Hepatocyte (in vitro differentiated cells): ENCODE data around the gene BRINP2. TPM values are rescaled to one million over a fixed set of nuclear protein-coding genes. Genes with fewer than 3 reads are reported as not detected.

Source experiments
- DNase-seq: peaks from one replicate; pipeline ENCODE4 v3.0.0-alpha.2; 2016; ENCODE audit warnings: low spot score
- H2AFZ ChIP-seq: fragments of 200-600 bp; sonication (generic); 2 replicates; pipeline ENCODE4 v1.6.0; 2016; ENCODE audit warnings: antibody characterized with exemption, mild to moderate bottlenecking
- H3K27ac ChIP-seq: fragments of 200-600 bp; sonication (generic); 2 replicates; pipeline ENCODE4 v1.5.1; 2016; ENCODE audit warnings: mild to moderate bottlenecking
- H3K27me3 ChIP-seq: fragments of 200-600 bp; sonication (generic); 2 replicates; pipeline ENCODE4 v1.6.1; 2016
- H3K36me3 ChIP-seq: fragments of 200-600 bp; sonication (generic); replicated peaks from 2 replicates; pipeline ENCODE4 v1.5.1; 2016; ENCODE audit warnings: low read depth; ENCODE audit not compliant: insufficient read depth
- H3K4me1 ChIP-seq: fragments of 200-600 bp; sonication (generic); 2 replicates; pipeline ENCODE4 v1.5.1; 2016; ENCODE audit warnings: mild to moderate bottlenecking, moderate library complexity; ENCODE audit not compliant: insufficient read depth
- H3K4me2 ChIP-seq: fragments of 200-600 bp; sonication (generic); 2 replicates; pipeline ENCODE4 v1.6.0; 2016
- H3K4me3 ChIP-seq: fragments of 200-600 bp; sonication (generic); 2 replicates; pipeline ENCODE4 v1.5.1; 2016; ENCODE audit warnings: mild to moderate bottlenecking
- H3K79me2 ChIP-seq: fragments of 200-600 bp; sonication (generic); 2 replicates; pipeline ENCODE4 v1.6.0; 2017; ENCODE audit warnings: mild to moderate bottlenecking
- H3K9me2 ChIP-seq: fragments of 200-600 bp; sonication (generic); replicated peaks from 2 replicates; pipeline ENCODE4 v1.6.0; 2017; ENCODE audit warnings: mild to moderate bottlenecking; ENCODE audit not compliant: insufficient read depth
- H3K9me3 ChIP-seq: fragments of 200-600 bp; sonication (generic); 2 replicates; pipeline ENCODE4 v1.5.1; 2016; ENCODE audit warnings: low read depth, mild to moderate bottlenecking
- H4K20me1 ChIP-seq: fragments of 200-600 bp; sonication (generic); 2 replicates; pipeline ENCODE4 v1.6.0; 2016; ENCODE audit warnings: mild to moderate bottlenecking; ENCODE audit not compliant: insufficient read depth, poor library complexity, severe bottlenecking
- CTCF ChIP-seq: fragments of 200-600 bp; sonication (generic); IDR thresholded peaks from 2 replicates; pipeline ENCODE4 v1.5.1; 2016; ENCODE audit warnings: antibody characterized with exemption, mild to moderate bottlenecking; ENCODE audit not compliant: poor library complexity
- EZH2 ChIP-seq: fragments of 200-600 bp; sonication (generic); IDR thresholded peaks from 2 replicates; pipeline ENCODE4 v1.6.1; 2016; ENCODE audit warnings: antibody characterized with exemption, mild to moderate bottlenecking, borderline replicate concordance
- EZH2phosphoT487 ChIP-seq: fragments of 200-600 bp; sonication (generic); IDR thresholded peaks from one replicate; pipeline ENCODE4 v1.6.1; 2018; ENCODE audit warnings: antibody characterized with exemption, mild to moderate bottlenecking, low read depth, moderate library complexity; ENCODE audit not compliant: unreplicated experiment, severe bottlenecking
- WGBS: methylation state at CpG from one replicate; pipeline ENCODE4 v1.1.6; 2016; ENCODE audit warnings: low lambda C conversion rate; ENCODE audit errors: missing lambda C conversion rate; 5-methylcytosine and 5-hydroxymethylcytosine counted together
- polyA plus RNA-seq: library from polyadenylated mRNA; unstranded; fragments of >200 nt; fragmentation: Nextera tagmentation; extraction: Ambion mirVana; gene quantifications from 2 replicates; pipeline ENCODE4 v1.2.1, GENCODE V29; 2016
- total RNA-seq: library from RNA; depleted of rRNA; stranded (reverse); fragments of >200 nt; gene quantifications from 2 replicates; pipeline ENCODE4 v1.2.3, GENCODE V29; 2014

Gene BRINP2
- total and polyA plus RNA-seq, 2 experiments from 2014 or later, result 1.5 TPM; not detected in 1

DNA sequence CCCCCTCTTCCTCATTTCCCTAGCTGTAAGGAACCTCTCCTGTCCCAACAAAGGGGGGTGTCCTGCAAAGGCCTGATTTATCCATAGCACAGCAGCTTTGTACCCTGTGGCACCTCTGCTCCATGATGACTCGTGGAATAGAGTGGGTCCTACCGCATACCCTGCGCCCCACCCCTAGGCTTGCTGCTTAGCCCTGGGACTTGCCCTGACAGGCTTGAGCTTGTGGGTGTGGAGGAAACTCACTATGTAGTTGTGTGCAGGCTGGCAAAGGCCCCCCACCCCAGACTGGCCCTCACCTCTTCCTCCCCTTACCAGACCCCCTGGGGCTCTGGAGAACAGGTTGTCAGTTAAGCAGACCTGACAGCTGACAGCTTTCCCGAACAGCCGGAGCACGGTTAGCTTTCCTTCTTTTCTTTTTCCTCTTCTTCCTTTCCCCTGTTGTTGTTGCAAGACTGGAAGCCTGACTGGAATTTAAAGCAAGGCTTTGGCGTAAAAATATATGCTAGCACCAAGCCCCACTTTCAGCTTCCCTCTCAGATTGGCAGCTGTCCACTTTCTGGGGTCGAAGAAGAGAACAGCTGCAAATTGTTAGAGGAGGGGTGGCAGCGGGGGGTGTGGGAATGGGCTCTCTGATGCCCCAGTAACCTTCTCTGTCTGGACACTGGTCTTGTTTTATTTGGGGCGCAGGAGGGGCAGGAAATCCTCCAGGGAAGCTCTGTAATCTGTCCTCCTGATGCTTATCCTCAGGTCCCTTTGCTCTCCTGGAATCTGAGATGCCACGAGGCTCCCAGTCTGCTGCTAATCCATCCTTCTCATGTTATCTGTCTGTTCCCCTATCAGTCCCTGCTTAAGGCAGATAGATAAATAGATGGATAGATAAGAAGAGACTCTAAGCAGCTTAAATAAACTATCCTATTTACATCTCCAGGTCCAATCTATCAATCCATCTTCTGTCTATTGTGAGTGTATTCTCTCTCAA lies 134.6 kb downstream of the BRINP2 start:
- no peaks in the 10 kb centered on the region for H3K27me3 ChIP-seq
- H4K20me1 ChIP-seq, result no peaks in the 10 kb centered on the region
- no peak overlapping the region for H3K27ac ChIP-seq
- no peak overlapping the region for H3K4me2 ChIP-seq
- WGBS, result 50% methylated on average over 11 of the region's 11 CpGs
- no peaks in the 10 kb centered on the region for H3K79me2 ChIP-seq
- no peaks in the 10 kb centered on the region for H3K9me2 ChIP-seq
- H3K36me3 ChIP-seq, result no peaks in the 10 kb centered on the region
- no peaks in the 10 kb centered on the region for H3K4me1 ChIP-seq
- TF ChIP-seq EZH2phosphoT487, result no peak
- TF ChIP-seq CTCF, result no peak
- no peak for TF ChIP-seq EZH2
- H3K4me3 ChIP-seq, result no peak overlapping the region
- no peak for DNase-seq
- H2AFZ ChIP-seq, result no peak overlapping the region
- no peaks in the 10 kb centered on the region for H3K9me3 ChIP-seq

- H3K27me3 ChIP-seq, result peaks cover 2% of the 10 kb centered on the region
- no peak overlapping the region for H3K4me2 ChIP-seq
- WGBS, result 39% methylated on average over 3 of the region's 3 CpGs
- no peaks in the 10 kb centered on the region for H3K9me3 ChIP-seq
- no peak overlapping the region for H3K27ac ChIP-seq
- no peak for TF ChIP-seq EZH2phosphoT487
- TF ChIP-seq CTCF, result no peak
- TF ChIP-seq EZH2, result no peak
- H3K4me3 ChIP-seq, result no peak overlapping the region
- no peaks in the 10 kb centered on the region for H3K36me3 ChIP-seq
- no peak for DNase-seq
- no peaks in the 10 kb centered on the region for H3K9me2 ChIP-seq
- H4K20me1 ChIP-seq, result no peaks in the 10 kb centered on the region
- no peak overlapping the region for H2AFZ ChIP-seq
- no peaks in the 10 kb centered on the region for H3K79me2 ChIP-seq
- no peaks in the 10 kb centered on the region for H3K4me1 ChIP-seq
Observed at GRCh38 chr1:177306019-177306415, 135.3 kb downstream of the BRINP2 start.

DNA sequence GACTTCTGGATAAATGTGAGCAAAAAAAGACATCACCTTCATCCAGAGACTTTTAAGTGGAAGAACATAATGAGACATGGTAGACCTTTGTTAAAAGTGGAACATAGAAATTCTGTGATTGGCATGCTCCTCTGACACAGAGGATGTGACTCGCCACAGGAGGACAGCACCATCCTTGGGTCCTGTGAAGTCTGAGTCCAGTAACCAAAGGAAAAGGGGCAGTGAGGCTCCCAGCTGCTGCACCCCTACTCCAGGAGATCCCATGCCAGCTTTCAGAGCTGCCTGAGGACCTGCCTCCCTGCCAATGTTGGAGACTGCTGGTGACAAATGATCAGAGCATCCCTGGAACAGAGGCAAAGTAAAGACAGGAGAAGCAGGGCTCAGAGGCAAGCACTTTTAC lies 136.2 kb downstream of the BRINP2 start:
- no peak overlapping the region for H3K27ac ChIP-seq
- TF ChIP-seq EZH2phosphoT487 (no peak), CTCF (no peak), EZH2 (no peak)
- DNase-seq, result no peak
- no peaks in the 10 kb centered on the region for H4K20me1 ChIP-seq
- peaks cover 2% of the 10 kb centered on the region for H3K27me3 ChIP-seq
- 91% methylated on average over 1 of the region's 1 CpG for WGBS
- no peaks in the 10 kb centered on the region for H3K4me1 ChIP-seq
- H3K4me2 ChIP-seq, result no peak overlapping the region
- H3K4me3 ChIP-seq, result no peak overlapping the region
- H3K9me2 ChIP-seq, result no peaks in the 10 kb centered on the region
- H3K36me3 ChIP-seq, result no peaks in the 10 kb centered on the region
- no peak overlapping the region for H2AFZ ChIP-seq
- H3K9me3 ChIP-seq, result no peaks in the 10 kb centered on the region
- H3K79me2 ChIP-seq, result no peaks in the 10 kb centered on the region
